OCI-LY3 (cell line): ENCODE results near the gene FNBP1.
A peak's percentile ranks its signal among the peaks of the same experiment; 100 is the strongest.
"Not testable (repeated sequence)": the region's sequence is repeated elsewhere in the genome, so short reads cannot be mapped to it uniquely, and the experiment has no call there.

Source experiments
- H2AFZ ChIP-seq: fragments of 200-600, 300-600 bp; shearing (Covaris generic); 2 replicates; pipeline ENCODE4 v1.6.0; 2014; ENCODE audit warnings: antibody characterized with exemption, low read depth, low read length
- H3K27ac ChIP-seq: fragments of 200-600, 300-600 bp; sonication (generic); 2 replicates; pipeline ENCODE4 v1.5.1; 2014; ENCODE audit warnings: mild to moderate bottlenecking, low read length, moderate library complexity, mixed read lengths
- H3K27me3 ChIP-seq: fragments of 200-600, 300-600 bp; sonication (generic); 2 replicates; pipeline ENCODE4 v1.6.1; 2014; ENCODE audit warnings: low read depth, low read length, mixed read lengths
- H3K36me3 ChIP-seq: fragments of 200-600, 300-600 bp; sonication (generic); replicated peaks from 2 replicates; pipeline ENCODE3; 2014; ENCODE audit warnings: low read depth, low read length, mixed read lengths
- H3K4me1 ChIP-seq: fragments of 300-600, 200-600 bp; sonication (generic); 2 replicates; pipeline ENCODE4 v1.6.1; 2014; ENCODE audit warnings: low read length, mixed read lengths
- H3K4me2 ChIP-seq: fragments of 200-600, 300-600 bp; sonication (generic); 2 replicates; pipeline ENCODE4 v1.6.1; 2014; ENCODE audit warnings: low read length, mixed read lengths
- H3K4me3 ChIP-seq: fragments of 300-600, 200-600 bp; sonication (generic); 2 replicates; pipeline ENCODE4 v1.5.1; 2014; ENCODE audit warnings: antibody characterized with exemption, mild to moderate bottlenecking, low read length, moderate library complexity
- H3K79me2 ChIP-seq: fragments of 300-600, 200-600 bp; shearing (Covaris generic); 2 replicates; pipeline ENCODE4 v1.6.1; 2014; ENCODE audit warnings: mild to moderate bottlenecking, low read length, mixed read lengths
- H3K9ac ChIP-seq: fragments of 300-600, 200-600 bp; shearing (Covaris generic); 2 replicates; pipeline ENCODE4 v1.6.0; 2014; ENCODE audit warnings: mild to moderate bottlenecking, low read length, moderate library complexity
- H3K9me3 ChIP-seq: fragments of 200-600, 300-600 bp; shearing (Covaris generic); 2 replicates; pipeline ENCODE4 v1.6.1; 2014; ENCODE audit warnings: low read length, mixed read lengths; ENCODE audit not compliant: insufficient read depth
- H4K20me1 ChIP-seq: fragments of 200-600, 300-600 bp; sonication (generic); 2 replicates; pipeline ENCODE4 v1.6.1; 2016; ENCODE audit warnings: low read length, mixed read lengths; ENCODE audit not compliant: insufficient read depth
- EZH2phosphoT487 ChIP-seq: fragments of 200-600 bp; shearing (Covaris generic); IDR thresholded peaks from 2 replicates; pipeline ENCODE4 v1.6.1; 2018; ENCODE audit warnings: antibody characterized with exemption, mixed run types, low read depth
- TF ChIP-seq, protein P1 (sequence below): fragments of 200-600, 300-600 bp; sonication (generic); IDR thresholded peaks from 2 replicates; pipeline ENCODE4 v1.5.1; 2014; ENCODE audit warnings: antibody characterized with exemption, low read length, low read depth

The FNBP1 gene

DNA sequence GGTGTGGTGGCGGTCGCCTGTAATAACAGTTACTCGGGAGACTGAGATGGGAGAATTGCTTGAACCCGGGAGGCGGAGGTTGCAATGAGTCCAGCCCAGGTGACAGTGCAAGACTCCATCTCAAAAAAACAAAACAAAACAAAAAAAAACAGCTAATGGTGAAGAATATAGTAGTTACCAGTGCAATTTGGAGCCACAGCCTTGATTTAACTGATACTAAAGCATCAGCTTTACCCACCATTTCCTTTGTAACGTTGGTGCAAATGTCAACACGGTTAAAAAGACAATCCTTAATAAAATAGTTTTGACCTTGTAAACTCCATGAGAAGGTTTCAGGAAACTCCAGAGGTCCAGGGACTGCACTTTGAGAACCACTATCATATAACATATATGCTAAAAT is 41.8 kb downstream of the FNBP1 start:
- no peak overlapping the region for H3K9ac ChIP-seq
- peaks cover 50% of the 10 kb centered on the region for H3K36me3 ChIP-seq
- H3K4me2 ChIP-seq, result no peak overlapping the region
- H3K9me3 ChIP-seq, result no peaks in the 10 kb centered on the region
- peaks cover 100% of the 10 kb centered on the region for H3K79me2 ChIP-seq
- no peak overlapping the region for H3K27ac ChIP-seq
- H4K20me1 ChIP-seq, result peaks cover 85% of the 10 kb centered on the region
- TF ChIP-seq EZH2phosphoT487, result no peak
- TF ChIP-seq, protein P1, sequence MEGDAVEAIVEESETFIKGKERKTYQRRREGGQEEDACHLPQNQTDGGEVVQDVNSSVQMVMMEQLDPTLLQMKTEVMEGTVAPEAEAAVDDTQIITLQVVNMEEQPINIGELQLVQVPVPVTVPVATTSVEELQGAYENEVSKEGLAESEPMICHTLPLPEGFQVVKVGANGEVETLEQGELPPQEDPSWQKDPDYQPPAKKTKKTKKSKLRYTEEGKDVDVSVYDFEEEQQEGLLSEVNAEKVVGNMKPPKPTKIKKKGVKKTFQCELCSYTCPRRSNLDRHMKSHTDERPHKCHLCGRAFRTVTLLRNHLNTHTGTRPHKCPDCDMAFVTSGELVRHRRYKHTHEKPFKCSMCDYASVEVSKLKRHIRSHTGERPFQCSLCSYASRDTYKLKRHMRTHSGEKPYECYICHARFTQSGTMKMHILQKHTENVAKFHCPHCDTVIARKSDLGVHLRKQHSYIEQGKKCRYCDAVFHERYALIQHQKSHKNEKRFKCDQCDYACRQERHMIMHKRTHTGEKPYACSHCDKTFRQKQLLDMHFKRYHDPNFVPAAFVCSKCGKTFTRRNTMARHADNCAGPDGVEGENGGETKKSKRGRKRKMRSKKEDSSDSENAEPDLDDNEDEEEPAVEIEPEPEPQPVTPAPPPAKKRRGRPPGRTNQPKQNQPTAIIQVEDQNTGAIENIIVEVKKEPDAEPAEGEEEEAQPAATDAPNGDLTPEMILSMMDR, result no peak
- H3K4me3 ChIP-seq, result no peak overlapping the region
- no peaks in the 10 kb centered on the region for H3K27me3 ChIP-seq
- peaks cover 66% of the 10 kb centered on the region for H3K4me1 ChIP-seq
- H2AFZ ChIP-seq, result no peak overlapping the region

DNA sequence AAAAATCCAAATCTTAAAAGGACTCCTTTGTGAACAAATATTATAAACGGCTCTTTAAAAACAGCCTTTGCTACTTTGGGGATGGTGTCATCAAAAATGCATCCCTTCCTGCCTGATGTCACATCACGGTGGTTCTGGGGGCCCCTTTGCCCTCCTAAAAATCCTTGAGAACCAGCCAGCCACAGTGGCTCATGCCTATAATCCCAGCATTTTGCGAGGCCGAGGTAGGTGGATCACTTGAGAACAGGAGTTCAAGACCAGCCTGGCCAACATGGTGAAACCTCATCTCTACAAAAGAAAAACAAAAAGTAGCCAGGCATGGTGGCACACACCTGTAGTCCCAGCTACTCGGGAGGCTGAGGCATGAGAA is 43.9 kb downstream of the FNBP1 start:
- Histone ChIP-seq H3K27me3 (no peaks in the 10 kb centered on the region), H3K27ac (peak overlapping the region; percentile 61), H3K9ac (no peak overlapping the region), H3K4me1 (peaks cover 70% of the 10 kb centered on the region), H3K4me2 (0 out of 2 replicates have a peak overlapping the region, but pooled peaks have one; percentile 18), H3K4me3 (no peak overlapping the region), H3K36me3 (peaks cover 39% of the 10 kb centered on the region), H3K9me3 (no peaks in the 10 kb centered on the region), H3K79me2 (peaks cover 100% of the 10 kb centered on the region), H2AFZ (no peak overlapping the region), H4K20me1 (peaks cover 68% of the 10 kb centered on the region)
- TF ChIP-seq, protein P1, result no peak
- no peak for TF ChIP-seq EZH2phosphoT487

DNA sequence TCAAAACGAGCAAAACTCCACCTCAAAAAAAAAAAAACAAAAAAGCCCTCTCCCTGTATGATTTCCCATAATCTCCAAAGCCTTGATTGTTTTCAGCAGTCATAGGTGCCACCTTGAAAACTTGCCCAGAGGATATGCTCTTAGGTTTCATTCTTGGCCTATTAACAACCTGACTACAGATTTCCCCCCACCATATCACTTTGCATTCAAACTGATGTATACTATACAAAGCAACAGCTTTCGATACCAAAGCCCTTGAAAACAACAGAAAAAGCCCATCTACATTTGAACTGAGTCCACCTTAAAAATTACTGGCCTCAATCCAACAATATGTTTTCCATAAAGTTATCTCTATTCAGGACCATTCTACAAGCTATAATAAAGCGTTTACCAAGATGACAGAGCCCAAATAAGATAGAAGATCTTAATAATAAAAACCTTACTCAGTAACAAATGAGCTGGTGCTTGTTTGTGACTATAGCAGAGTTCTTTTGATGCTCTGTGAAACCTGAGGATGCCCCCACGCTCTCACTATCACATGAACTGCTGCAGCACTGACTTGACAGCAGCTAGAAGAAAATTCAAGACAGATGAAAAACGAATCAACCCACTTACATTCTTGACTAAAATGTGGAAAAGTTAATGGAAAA is 44.4 kb downstream of the FNBP1 start:
- Histone ChIP-seq H3K4me2 (peak overlapping the region; percentile 18; the same call in 1 of the 2 replicates), H3K9me3 (no peaks in the 10 kb centered on the region), H4K20me1 (peaks cover 63% of the 10 kb centered on the region), H2AFZ (no peak overlapping the region), H3K9ac (no peak overlapping the region), H3K27ac (peak overlapping the region; percentile 61), H3K4me3 (no peak overlapping the region), H3K36me3 (peaks cover 41% of the 10 kb centered on the region), H3K27me3 (no peaks in the 10 kb centered on the region), H3K4me1 (peaks cover 72% of the 10 kb centered on the region), H3K79me2 (peaks cover 100% of the 10 kb centered on the region)
- TF ChIP-seq, protein P1, result no peak
- no peak for TF ChIP-seq EZH2phosphoT487

DNA sequence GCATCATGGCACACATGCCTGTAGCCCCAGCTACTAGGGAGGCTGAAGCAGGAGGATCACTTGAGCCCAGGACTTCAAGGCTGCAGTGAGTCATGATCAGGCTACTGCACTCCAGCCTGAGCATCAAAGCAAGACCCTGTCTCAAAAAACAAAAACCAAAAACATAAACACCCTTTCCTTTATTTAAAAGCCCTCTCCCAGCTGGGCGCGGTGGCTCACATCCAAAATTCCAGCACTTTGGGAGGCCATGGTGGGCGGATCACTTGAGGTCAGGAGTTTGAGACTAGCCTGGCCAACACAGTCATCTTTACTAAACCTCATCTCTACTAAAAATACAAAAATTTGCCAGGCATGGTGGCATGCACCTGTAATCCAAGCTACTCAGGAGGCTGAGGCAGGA is 45.3 kb downstream of the FNBP1 start:
- Histone ChIP-seq H3K4me3 (peak overlapping the region; percentile 55), H3K9ac (peak overlapping the region; percentile 76), H3K4me1 (peaks cover 77% of the 10 kb centered on the region), H3K27ac (peak overlapping the region; percentile 94), H3K4me2 (peak overlapping the region; percentile 88), H3K36me3 (peaks cover 39% of the 10 kb centered on the region), H4K20me1 (peaks cover 53% of the 10 kb centered on the region), H3K79me2 (peaks cover 100% of the 10 kb centered on the region)
- H3K9me3 ChIP-seq, H2AFZ ChIP-seq, H3K27me3 ChIP-seq: not testable (repeated sequence)
